GM12801 (cell line): ENCODE results near the gene CYP3A7.

Experiments
- TF ChIP-seq, protein P1 (sequence below): IDR thresholded peaks from one replicate; pipeline ENCODE4 v1.5.1; 2011; ENCODE audit warnings: control low read depth; ENCODE audit not compliant: insufficient read length; ENCODE audit errors: extremely low read depth

Gene CYP3A7

DNA sequence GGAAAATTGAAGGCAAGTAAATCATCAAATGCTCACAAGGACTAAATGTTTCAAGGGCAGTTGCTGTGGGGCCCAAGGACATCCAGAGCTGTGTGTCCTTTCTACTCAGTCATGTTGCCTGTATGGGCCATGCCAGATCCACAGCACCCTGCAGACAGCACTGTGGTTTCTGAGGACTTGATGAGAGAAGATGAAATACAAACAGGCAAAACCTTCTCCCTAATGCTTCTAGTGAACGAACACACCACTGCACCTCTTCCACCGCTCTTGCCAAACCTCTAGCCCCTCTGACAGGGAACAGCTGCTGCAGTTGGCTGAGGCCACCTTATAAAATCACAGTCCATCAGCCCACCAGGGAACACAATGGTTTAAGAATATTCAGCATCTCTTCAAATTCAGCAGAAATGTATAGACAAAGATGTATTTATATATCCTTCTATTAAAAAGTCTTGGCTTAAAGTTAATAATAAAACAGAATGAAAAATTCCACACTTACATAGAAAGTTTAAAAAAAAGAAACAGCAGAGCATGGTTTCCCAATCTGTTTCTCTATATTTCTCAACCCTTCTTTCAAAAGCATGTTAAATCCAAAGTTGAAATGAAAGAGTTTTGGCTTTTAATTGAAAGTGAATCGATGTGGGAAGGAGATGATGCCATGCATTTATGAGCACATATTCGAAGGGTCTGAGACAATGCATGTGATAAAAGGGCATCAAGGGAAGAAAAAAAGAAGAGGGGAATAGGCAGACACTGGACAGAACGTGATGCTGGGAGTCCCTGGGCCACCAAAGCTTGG is 14.0 kb downstream of the CYP3A7 start:
- TF ChIP-seq, protein P1, sequence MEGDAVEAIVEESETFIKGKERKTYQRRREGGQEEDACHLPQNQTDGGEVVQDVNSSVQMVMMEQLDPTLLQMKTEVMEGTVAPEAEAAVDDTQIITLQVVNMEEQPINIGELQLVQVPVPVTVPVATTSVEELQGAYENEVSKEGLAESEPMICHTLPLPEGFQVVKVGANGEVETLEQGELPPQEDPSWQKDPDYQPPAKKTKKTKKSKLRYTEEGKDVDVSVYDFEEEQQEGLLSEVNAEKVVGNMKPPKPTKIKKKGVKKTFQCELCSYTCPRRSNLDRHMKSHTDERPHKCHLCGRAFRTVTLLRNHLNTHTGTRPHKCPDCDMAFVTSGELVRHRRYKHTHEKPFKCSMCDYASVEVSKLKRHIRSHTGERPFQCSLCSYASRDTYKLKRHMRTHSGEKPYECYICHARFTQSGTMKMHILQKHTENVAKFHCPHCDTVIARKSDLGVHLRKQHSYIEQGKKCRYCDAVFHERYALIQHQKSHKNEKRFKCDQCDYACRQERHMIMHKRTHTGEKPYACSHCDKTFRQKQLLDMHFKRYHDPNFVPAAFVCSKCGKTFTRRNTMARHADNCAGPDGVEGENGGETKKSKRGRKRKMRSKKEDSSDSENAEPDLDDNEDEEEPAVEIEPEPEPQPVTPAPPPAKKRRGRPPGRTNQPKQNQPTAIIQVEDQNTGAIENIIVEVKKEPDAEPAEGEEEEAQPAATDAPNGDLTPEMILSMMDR = no peak

DNA sequence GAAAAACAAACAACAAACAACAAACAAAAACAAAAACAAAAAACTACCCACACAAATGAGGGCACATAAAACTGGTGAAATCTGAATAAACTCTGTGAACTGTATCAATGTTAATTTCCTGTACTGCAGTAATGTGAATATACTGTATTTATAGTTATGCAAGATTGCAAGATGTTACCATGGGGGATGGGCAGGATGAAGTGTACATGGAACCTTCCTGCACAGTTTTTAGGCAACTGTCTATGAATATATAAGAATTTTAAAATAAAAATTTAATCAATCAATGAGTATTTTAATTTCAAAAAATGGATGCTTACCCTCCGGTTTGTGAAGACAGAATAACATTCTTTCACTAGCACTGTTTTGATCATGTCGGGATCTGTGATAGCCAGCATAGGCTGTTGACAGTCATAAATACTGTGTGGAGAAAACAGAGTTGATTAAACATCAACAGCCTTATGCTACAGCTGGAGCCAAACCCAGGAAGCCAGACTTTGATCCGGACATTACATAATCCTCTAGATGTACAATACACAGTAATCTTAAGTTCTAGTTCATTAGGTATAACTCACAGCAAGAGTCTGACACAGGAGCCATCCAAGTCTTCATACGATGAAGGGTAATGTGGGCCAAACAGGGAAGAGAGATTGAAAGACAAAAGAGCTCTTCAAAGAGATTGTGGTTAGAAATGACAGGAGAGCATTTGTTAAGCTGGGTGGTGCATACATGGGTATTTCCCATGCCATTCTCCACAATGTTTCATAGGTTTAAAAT is 14.8 kb downstream of the CYP3A7 start:
- TF ChIP-seq, protein P1 = no peak

GRCh38 chr7:99713995-99714570 is 20.9 kb downstream of the CYP3A7 start:
- TF ChIP-seq, protein P1 = no peak

- TF ChIP-seq, protein P1 = no peak
Measured at GRCh38 chr7:99709838-99710578, 25.0 kb downstream of the CYP3A7 start.

DNA sequence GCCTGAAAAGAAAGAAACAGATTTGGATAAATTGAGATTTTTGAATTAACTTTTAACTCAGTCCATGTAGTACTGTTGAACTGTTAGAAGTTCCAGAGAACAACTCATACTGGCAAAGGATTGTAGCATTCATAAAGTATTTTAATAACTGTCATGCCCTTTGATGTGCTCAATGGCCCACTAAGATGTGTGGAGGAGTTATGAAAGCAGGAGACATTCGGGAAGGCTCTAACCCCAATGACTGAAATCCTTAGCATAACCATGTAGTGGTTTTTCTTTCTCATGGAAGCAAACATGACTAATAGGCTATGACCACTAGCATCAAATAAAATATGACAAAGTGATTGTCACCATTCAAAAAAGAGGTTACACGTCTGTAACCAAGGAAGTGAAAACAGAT is 25.7 kb downstream of the CYP3A7 start:
- TF ChIP-seq, protein P1 = no peak

- TF ChIP-seq, protein P1 = no peak
Measured at GRCh38 chr7:99707096-99707495, 27.9 kb downstream of the CYP3A7 start.

DNA sequence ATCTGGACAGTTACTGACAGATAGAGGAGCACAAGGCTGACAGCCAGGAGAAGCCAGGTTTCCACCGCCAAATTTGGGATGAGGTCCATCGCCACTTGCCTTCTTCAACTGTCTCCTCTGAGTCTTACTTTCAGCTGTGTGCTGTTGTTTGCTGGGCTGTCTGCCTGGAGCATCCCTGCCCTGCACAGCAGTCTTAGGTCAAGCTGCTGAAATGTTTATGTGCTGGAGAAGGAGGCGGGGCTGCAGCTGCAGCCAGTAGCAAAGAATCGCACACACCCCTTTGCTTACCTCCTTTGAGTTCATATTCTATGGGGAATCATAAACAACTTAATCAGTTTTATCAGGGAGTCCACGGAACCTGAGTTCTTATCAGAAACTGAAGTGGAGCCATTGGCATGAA is 35.0 kb downstream of the CYP3A7 start:
- TF ChIP-seq, protein P1 = no peak
